AML-193 (cell line): ENCODE measurements around the gene RAI1.
A peak's percentile ranks its signal among the peaks of the same experiment; 100 is the strongest.

Source experiments
- DNase-seq, 2 experiments: peaks; one replicate each; lab custom pipeline; 2025; lab: John Stamatoyannopoulos, UW

The RAI1 gene

DNA sequence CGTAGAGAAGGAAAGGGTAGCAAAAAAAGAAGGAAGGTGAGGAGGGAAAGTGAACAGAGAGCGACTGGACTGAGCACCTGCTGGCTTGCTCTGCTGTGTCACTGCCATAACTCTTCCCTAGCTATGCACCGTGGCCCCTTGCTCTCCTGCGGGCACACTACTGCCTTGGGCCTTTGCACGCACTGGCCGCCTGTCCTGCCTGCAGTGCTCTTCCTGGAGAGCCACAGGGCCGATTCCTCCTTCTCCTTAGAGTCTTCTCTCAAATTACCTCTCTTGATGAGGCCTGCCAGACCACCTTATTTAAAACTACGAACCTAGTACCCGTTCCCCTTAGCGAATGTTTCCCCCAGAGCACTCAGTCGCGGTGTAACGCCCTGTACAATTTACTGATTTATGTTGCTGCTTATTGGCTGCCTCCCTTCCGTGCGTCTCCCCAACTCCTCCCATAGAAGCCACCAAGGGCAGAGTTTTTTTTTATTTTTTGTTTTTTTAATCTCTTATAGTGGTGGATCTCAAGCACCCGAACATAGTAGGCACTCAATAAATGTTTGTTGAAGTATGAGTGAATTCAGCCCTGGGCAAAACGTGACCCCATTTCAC is 70.3 kb downstream of the RAI1 start:
- no peak for DNase-seq

DNA sequence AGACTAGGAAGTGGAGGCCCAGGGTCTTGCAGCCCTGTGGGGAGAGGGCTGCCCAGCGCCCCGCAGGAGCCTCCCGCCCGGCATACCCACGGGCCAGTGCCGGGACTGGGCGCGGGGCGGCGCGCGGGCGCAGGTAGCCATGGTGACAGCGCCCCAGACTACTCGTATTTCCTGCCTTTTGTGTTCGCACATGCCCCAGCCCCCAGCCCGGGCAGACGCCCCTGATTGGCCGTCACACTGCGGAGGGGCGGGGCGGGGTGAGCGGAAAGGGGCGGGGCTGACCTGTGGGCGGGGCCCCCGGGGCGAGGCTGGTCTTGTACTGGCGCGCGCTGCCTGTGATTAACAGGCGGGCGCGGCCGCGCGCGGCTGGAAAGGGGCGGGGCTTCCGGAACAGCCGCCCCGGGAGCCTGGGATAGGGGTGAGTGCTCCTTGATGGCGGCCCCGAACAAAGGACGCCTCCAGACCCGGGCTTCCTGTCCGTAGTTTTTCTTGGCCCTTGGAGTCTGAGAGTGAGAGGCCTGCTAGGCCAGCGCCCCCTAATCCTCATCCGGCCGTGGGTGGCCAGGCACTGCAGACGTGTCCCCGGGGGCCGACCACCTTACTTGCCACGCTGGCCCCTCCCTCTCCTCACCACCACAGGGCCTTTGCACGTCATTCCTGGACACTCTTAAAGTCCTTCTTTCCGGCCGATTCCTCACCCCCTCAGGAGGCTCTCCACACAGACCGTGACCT is 71.0 kb downstream of the RAI1 start:
- peak; percentile 57 to 65 for DNase-seq

DNA sequence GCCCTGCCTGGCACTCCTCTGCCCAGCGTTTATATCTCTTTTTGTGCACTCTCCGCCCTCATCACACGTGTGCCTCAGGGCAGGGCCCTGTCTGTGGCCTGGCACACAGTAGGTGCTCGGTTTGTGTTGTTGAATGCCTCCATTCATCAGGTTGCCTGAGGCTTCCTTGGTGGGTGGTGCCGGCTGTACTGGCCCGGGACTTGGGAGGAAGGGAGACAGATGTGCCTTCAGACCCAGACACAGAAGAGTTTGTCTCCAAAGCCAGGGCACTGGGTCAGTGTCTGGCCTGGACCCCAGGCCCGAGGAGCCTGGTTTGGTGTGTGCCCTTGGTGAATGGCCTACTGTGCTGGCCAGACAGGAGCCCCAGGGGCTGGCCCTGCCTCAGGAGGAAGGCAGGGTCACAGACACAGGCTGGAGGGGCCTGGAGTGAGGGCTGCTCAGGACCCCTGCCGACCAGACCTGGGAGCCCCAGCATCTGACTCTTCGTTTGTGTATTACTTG is 71.6 kb downstream of the RAI1 start:
- no peak for DNase-seq

DNA sequence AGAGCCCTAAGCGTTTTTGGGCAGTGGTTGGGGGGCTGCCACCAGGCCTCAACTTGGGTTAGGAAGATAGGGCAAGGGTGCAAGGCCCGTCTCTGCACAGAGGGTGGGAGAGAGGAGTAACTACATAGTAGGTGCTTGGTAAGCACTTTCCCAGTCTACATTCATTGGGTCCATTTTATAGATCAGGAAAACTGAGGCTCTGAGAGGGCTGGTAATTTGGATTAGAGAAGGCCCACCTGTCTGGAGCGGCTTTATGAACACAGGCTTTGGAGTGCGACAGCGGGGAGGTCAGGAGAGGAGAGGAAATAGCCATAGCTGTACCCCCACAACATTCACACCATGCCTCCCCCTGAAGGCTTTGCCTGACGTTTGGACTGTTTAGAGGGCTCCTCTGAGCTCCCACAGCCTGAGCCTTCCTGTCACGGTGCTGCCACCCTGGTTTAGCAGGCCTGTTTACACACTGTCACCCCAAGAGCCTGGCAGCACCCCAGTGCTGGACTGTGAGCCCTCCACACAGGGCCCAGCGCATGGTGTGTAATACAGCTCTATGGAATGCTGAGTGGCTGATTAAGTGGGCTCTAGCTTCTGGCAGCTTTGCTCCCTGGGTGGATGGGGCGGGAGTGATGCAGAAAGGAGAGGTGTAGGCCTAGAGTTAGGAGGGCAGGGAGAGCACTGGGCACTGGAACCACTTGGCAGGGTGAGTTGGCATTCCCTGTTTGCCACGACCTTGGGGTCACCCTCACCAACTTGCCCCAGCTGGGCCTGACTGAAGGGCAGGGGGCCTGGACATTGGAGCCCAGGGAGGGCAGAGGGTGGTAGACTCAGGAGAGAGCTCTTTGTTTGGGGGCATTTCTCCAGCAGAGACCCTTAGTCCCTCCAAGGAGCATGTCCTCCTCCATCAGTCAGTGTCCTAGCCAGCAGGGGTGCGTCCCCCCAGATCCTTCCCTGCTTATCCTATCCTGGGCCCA is 73.7 kb downstream of the RAI1 start:
- DNase-seq: no peak

GRCh38 chr17:17755715-17756114 is 74.5 kb downstream of the RAI1 start:
- DNase-seq: no peak

DNA sequence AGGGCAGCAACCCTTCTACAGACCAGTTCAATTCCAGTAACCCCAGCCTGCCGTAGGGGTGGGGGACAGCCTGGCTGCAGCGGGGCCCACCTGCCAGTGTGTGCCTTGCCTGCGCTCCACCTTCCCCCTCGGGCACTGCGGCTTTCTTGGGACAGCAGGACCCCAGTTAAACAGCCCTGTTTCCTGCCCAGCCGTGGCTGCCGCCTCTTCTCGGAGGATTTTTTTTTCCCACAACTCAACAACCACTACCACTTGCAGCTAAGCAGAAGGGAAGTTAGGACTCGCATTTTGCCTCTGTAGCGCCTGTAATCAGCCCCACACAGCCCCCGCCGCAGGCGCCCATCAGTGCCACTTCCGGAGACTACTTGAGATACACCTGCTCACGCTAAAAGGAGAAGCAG is 76.1 kb downstream of the RAI1 start:
- no peak for DNase-seq

DNA sequence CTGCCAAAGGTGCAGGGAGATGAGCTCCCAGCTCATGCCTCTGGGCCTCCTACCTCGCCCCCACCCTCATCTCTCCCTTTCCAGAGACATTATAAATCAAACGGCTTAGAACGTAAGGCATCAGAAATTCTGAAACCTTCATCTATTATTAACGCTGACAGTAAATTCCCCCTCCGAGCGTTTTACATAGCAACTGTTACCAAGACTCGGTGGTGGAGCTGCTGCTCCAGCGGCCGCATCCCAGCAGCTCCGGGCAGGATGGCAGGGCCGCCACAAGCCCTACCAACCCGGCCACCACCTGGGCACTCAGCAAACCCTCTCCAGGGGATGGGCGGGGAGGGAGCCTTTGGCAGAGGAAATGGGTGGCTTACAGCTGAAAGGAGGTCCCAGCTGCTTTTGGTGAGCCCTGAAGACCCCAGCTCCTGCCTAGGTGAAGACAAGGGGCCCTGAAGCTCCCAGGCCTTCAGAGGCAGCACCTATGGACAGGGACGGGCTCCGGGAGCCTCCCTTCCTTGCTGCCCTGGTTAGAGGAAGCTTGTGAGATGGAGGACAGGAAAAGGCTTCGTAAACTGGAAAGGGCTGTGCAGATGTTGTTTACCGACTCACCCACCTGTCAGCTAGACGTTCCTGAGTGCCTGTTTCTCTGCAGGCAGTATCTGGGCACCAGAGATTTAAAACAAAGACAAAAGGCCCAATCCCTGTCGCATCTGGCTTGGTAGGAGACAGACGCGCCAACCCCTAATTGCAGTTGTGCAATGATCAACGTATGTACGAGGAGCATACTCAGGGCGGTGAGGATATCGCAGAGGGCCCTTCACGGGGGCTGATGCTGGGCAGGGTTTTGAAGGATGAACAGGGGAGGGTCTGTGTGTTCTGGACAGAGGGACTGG is 76.9 kb downstream of the RAI1 start:
- DNase-seq: no peak

DNA sequence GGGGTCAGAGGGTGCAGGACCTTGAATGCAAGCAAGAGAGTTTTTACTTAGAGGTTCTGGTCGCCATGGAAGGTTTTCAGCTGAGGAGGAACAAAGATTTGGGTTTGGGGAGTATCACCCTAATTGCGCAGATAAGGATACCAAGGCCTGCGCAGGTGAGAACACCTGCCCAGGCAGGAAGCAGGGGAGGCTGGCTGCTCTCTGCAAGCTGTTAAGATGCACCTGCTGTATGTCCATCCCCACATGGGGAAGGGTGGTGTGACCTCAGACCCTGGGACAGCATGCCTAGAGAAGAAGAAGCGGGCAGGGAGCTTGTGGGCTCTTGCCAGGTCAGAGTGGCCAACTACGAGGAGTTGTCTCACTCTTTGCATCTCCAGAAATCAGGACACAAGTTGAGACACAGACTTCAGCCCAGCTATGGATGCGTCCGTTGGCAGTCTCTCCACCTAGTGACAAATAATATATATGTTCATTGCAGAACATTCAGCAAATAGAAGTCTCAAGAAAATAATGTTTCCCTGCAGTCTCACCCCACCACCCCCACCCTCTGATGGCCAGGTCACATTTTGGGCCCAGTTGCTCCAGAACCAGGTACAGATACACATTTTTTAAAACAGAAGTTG is 77.8 kb downstream of the RAI1 start:
- no peak for DNase-seq

DNA sequence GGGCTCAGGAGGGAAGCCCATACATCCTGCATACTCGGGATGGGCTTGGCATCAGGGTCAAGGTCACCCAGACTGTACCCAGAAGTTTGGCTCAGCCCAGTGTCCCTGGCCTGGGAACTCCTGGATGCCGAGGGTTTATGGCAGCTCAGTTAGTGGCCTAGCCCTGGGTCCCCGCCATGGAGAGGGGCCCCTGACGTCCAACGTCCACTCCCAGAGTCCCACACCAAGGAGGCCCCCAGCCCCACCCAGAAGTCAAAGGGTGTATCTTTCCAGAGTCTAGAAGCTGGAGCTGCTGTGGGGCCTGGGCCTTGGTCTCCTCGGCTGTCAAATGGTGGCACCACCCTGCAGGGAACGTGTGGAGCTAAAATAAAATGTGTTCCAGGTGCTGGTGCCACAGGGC is 79.1 kb downstream of the RAI1 start:
- DNase-seq: no peak

DNA sequence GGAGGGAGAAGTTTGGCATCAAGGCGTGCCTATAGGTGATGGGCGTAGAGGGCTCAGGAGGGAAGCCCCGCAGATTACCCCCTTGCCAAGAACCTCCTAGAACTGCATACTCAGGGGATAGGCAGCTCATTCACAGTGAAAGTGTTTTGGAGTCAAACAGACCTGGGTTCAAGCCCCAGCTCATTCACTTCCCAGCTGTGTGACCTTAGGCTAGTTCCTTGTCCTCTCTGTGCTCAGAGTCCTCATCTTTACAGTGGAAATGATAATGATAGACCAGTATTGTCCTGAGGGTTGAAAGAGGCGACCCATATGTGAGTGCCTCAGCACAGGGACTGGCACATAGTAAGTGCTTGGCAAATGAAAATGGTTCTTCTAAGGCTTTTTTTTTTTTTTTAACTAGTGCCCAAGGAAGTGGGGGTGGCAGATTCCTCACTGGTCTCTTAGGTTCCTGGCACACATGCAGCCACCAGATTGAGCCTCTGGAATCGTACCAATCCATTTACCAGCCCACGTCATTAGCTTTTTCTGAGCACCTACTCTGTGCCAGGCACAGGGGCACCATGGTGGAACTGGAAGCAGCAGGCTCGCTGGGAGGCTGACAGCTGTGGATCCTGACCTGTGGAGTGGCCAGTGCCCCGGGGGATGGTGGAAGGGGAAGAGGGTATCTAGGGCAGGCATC is 79.8 kb downstream of the RAI1 start:
- DNase-seq: no peak

GRCh38 chr17:17761894-17762743 is 80.9 kb downstream of the RAI1 start:
- DNase-seq: no peak

GRCh38 chr17:17762744-17763105 is 81.5 kb downstream of the RAI1 start:
- no peak for DNase-seq

DNA sequence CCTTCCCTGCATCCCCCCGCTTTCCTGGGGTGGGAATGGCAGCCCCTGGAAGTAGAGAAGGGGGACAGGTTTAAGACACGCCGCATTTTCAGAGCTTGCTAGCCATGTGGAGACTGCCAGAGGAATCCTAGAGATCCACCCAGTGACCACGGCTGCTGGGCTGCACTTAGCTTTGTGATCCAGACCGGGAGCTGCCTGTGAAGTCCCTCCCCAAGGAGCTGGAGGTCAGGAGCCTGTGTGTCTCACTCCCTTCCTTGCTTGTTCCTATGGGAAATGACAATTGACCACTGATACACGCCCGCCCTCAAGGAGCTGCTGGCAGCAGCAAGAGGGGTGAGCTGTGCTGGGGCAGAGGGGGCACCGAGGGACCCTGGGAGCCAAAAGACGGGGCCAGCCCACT is 81.9 kb downstream of the RAI1 start:
- DNase-seq: no peak

GRCh38 chr17:17763734-17764133 is 82.5 kb downstream of the RAI1 start:
- DNase-seq: no peak

- DNase-seq: no peak
These were observed 84.3 kb downstream of the RAI1 start for GRCh38 chr17:17765359-17766076.

- no peak for DNase-seq
These were observed 85.0 kb downstream of the RAI1 start for GRCh38 chr17:17766077-17766743.

DNA sequence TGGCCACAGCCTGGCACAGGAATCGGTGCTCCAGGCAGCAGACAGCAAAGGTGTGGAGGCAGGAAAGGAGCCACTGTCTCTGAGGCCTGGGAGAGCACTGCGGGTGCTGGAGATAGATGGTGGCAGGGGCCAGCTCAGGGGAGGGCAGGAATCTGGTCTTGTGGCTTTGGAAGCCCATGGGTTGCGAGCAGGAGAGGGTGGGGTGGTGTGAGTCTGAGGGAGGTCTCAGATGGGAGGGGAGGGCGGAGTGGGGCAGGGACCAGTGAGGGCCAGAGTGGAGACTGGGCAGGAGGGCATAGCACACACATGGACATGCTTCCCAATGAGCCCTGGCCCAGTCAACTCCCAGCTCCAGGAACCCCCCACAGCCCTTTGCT is 85.5 kb downstream of the RAI1 start:
- DNase-seq: no peak

DNA sequence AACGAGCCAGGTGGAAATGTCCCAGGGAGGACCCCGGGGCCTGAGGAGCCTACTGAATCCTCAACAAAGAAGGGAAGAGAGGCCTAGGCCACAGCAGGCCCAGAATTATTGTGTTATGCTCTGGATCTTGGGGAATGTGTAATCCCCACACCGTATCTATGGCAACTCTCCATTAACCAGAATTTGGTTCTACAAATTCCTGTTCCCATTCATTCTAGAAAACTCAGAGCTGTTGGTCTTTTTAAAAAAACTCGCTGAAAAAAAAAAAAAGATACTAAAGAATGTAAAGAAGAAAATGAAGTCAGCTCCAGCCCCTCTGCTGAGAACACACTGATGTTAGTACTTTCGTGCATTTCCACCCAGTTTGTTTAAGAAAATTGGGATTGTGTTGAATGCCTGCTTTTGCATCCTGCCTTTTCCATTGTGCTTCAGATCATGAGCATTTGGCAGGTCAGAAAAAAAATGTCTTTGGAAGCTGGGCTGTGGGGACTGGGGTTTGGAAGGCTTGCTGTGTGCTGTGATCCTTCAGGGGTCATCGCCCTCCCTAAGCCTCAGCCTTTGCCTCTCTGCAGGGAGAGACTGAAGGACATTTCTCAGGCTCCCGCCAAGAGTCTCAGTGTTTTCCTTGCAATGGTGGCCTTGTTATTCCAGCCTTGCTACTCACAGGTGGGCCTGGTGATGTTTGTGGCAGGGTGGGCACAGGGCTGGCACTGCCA is 86.1 kb downstream of the RAI1 start:
- no peak for DNase-seq
